A549 treated with ZK216348 at 1 μM for 4 hours (cell line): ENCODE measurements around the gene MROH2A. TPM values are rescaled to one million over a fixed set of nuclear protein-coding genes. Genes with fewer than 3 reads are reported as not detected.

Source experiments
- total RNA-seq: library from RNA; stranded (reverse); fragments of 200-300 nt; extraction: Qiagen RNA extraction; gene quantifications from 5 replicates; pipeline ENCODE4 v1.2.3, GENCODE V29; 2022; ENCODE audit warnings: low read depth

MROH2A gene, protein sequence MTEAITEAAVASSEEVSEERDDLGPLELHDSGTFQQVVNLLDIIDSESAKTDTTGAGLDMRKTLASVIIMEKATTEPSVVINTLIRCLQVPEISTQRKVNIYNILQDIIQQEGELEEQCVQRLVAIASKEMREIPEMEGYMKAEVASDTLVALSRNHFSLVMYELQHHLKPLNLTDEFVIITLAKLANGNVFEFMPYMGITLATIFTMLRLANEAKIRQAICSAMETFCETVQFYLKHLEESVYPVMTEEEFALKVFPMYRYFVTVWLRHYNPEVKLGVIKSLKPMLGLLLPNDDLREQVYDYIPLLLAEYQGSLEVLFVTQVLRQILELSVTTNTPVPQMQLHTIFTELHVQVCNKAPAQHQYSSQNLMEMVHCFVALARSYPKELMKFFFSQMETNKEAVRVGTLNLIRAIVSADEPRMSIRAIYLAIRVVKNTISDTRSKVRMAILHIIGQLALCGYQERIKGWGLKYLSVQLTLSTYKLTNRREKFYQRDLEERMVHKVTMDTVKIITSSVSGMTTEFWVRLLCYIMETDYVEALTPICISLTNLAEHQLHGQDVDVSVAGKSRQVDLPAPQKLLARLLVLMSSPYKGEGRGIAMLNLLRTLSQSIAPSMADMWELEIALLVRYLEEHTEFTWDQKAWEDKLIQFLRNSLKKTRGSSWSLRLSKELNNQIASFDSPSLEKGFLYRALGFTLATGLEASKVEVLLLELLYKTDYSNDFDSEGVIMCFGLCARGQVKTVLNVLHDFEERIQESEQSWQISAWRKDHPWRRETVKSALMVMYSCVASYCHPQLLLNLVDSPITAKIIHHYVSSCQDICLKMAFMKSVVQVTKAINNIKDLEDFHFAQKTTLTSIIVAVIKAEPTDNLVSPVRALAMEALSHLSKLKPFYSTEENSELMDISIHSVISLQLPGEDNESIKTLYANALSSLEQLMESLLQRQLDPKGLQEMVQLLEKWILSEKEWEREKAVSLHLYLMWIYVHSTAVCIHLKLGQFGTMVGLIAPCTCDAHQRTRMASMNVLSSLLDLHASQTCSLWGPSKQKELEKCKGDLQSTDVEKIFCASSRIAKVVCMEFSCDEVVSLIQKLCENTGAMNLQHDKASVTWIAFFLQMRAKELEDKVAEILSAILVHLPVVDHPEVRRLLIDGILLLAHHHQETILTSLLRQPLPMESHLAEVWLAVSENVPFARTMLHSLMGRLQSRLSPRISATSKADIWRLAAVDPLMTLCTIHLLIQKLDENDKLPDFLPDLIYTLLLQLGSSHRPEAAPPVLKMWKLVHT (N-terminal part only)
- total RNA-seq, result 0.18 to 0.22 TPM in 2 of 5 replicates, not detected in the others

DNA sequence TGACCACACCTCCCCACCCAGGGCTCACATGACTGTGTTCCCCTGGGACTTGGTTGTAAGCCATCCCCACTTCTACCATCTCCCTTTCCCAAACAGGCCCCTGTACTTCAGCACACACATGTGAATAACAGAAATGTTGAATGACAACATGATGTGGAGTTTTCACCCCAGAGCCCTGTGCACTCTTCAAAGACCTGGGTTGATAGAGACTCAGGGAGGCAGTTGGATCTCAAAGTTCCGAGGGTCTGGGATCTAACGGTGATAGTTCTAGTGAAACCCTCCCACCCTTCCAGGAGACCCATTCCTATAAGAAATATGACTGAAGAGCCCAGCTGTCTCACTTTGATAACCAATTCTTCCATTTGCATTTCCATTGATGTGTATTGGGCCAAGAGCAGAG, at the start of gene MROH2A:
Gene MROH2A, plus strand, starts transcription at position 301 of the 400 bp plus-strand sequence. CDS start 1,029 bp downstream, outside the sequence.

DNA sequence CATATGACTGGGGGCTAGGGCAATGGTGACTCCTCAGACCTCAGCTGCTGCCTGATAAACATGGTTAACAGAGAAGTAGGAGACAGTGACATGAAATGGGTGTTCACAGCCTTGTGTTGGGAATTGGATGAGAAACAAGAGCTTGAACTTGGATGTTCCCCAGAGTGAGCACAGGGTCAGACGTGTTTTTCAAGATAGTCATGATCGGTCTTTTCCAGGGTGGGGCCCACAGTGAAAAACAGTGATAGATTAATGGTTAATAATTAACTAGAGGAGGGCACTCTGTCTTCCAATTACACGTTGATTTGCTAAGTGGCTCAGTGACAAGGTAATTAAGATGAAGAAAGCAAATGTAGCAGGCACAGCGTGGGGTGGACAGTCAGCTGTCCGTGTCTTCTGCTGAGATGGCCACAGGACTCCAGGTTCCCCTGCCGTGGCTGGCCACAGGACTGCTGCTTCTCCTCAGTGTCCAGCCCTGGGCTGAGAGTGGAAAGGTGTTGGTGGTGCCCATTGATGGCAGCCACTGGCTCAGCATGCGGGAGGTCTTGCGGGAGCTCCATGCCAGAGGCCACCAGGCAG, 49.3 kb upstream of the MROH2A start, which contains the start of gene UGT1A3:
Gene UGT1A3, plus strand, starts transcription at position 320 of the 579 bp plus-strand sequence. Its CDS starts 85 bp downstream, at position 405.

DNA sequence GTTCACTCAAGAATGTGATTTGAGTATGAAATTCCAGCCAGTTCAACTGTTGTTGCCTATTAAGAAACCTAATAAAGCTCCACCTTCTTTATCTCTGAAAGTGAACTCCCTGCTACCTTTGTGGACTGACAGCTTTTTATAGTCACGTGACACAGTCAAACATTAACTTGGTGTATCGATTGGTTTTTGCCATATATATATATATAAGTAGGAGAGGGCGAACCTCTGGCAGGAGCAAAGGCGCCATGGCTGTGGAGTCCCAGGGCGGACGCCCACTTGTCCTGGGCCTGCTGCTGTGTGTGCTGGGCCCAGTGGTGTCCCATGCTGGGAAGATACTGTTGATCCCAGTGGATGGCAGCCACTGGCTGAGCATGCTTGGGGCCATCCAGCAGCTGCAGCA, 18.1 kb upstream of the MROH2A start, which contains the start of gene UGT1A1:
Gene UGT1A1, plus strand, starts transcription at position 228 of the 400 bp plus-strand sequence. Its CDS starts 18 bp downstream, at position 246.

DNA sequence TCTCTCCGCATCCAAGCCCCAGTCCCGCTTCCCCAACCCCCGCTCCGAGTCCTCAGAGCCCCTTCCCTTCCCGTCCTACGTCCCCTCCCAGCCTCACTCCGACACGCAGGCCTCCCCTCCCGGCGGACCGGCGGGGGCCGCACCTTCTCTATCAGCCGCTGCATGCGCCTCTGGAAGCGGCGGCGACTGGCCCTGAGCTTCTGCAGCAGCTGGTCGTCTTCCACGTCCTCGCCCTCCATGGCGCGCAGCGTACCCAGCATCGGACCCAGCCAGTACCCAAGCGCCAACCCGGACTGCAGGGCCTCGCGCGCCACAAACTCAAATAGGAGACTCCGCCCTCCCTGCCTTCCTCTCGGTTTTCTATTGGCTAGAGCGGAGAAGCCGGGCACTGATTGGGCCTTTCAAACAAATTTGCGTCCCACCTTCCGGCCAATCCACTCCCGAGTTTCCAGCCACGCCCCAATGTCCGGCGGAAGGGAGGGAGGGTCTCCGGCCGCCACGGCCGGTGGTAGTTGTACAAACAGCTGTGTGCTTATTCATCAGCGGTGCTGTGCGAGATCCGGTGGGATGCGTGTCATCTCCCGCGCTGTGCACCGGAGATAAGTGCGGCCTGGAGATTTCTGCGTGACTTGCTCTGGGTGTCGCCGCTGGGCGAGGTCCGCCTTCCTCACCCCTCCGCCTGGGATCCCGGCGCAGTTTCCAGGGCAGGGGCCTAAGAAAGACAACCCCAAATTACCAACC, 76.3 kb downstream of the MROH2A start, which contains the start of gene HJURP:
Gene HJURP, minus strand, starts transcription at position 295 of the 741 bp plus-strand sequence. Its CDS starts 35 bp downstream, at position 260.

DNA sequence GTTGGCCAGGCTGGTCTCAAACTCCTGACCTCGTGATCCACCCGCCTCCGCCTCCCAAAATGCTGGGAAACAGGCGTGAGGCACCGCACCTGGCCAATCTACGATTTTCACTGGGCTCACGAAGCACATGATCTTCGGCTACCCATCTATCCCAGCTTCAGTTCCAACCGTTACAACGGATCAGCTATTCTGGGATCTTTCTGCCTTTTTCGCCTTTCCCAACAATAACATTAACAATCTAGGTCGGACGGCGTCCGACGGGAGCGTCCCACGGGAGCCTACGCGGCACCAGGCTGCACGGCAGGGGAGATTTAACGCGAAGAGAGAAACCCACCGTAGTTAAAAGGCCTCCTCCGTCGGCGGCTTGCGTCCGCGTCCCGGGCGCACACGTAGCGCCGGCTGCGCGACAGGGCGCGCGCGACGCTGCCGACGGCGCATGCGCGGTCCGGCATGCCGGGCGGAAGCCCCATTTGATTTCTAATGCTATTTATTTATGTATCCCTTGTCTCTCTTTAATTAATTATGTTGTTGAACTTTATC, 89.9 kb downstream of the MROH2A start, which contains the start of gene MSL3B:
Gene MSL3B, minus strand, starts transcription at position 394 of the 540 bp plus-strand sequence.

Other genes starting within 250 kb of the MROH2A start
- 20.0 to 27.4 TPM (median 25.1 TPM) in 5 replicates for gene USP40, start 211.5 kb upstream of the MROH2A start, total RNA-seq
- gene UGT1A8, start 160.7 kb upstream of the MROH2A start, total RNA-seq, result 0.23 TPM in 1 of 5 replicates, not detected in the others
- gene UGT1A10, start 141.9 kb upstream of the MROH2A start, total RNA-seq, result 0.18 to 0.52 TPM (median 0.23 TPM) in 3 of 5 replicates, not detected in the others
- gene UGT1A9, start 106.4 kb upstream of the MROH2A start, total RNA-seq, result 3.7 to 7.2 TPM (median 5.0 TPM) in 5 replicates
- 3.7 to 6.2 TPM (median 4.3 TPM) in 5 replicates for gene UGT1A7, start 96.4 kb upstream of the MROH2A start, total RNA-seq
- gene UGT1A6, start 85.4 kb upstream of the MROH2A start, total RNA-seq, result 0.65 to 1.6 TPM (median 1.0 TPM) in 5 replicates
- gene UGT1A5, start 65.4 kb upstream of the MROH2A start, total RNA-seq, result not detected in 5 replicates
- gene UGT1A4, start 59.6 kb upstream of the MROH2A start, total RNA-seq, result not detected in 5 replicates
- 0.12 to 0.19 TPM (median 0.17 TPM) in 3 of 5 replicates, not detected in the others for gene UGT1A3, start 49.3 kb upstream of the MROH2A start, total RNA-seq
- 0.37 to 1.1 TPM (median 0.92 TPM) in 5 replicates for gene UGT1A1, start 18.1 kb upstream of the MROH2A start, total RNA-seq
- 68.3 to 93.0 TPM (median 68.9 TPM) in 5 replicates for gene HJURP, start 76.2 kb downstream of the MROH2A start, total RNA-seq
- 0.13 to 0.33 TPM in 2 of 5 replicates, not detected in the others for gene TRPM8, start 139.0 kb downstream of the MROH2A start, total RNA-seq